Measurements from ENCODE around the gene TCF4.

DNA sequence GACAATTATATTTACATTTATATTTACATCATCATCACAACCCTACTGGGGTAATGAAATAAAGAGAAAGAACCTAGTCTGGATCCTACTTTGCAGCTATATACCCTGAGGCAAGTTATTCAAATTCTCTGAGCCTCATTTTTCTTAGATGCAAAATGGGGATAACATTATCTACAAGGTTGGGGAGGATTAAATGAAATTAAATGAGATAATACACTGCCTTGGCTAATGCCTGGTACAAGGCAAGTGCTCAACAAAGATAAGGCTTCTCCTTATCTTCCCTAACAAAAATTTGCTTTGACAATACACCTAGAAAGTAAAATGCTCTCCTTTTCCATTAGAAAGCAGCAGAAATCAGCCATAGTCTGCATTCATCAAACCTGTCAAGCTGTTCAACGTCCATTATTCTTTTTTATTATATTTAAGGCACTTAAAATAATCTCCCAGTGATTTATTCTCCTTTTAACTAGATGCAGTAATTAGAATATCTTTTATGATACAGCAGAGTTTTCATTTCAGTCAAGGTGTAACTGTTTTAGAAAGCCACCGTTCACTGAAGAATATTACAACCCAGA lies 44.8 kb downstream of the TCF4 start:
- TF ChIP-seq POLR2A (IDR thresholded peaks at IDR 0.05) (no peak), EP300 (IDR thresholded peaks at IDR 0.05) (no peak)

All from sigmoid colon (tissue), 4 donors.